ENCODE results near the gene SETD7.

DNA sequence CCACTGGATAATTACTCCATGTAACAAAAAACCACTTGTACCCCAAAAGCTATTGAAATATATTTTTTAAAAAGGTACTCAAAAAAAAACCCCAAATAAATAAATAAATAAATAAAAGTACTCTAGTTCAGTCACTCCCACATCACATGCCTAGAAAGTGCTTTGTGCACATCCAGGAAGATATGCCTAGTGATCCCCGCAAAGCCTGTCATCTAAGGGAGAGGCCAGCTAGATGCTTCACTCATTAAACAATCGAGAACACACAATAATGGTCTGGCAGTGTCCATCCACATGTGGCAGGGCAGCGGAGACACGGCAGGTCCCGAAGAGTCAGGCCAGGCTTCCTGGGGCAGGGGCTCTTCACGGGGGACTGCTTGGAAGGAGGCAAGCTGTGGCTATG lies 54.5 kb downstream of the SETD7 start:
- TF ChIP-seq TAF1 (IDR thresholded peaks at IDR 0.05; ENCODE audit: borderline replicate concordance, insufficient read depth, low read length) (no peak), POLR2AphosphoS5 (IDR thresholded peaks at IDR 0.05; ENCODE audit: low read depth, low read length) (no peak)
